GM12892 (cell line): ENCODE data around the gene KLHL26.

Source experiments
- DNase-seq: peaks from one replicate; pipeline ENCODE4 v3.0.0; 2011; ENCODE audit not compliant: insufficient read length
- FAIRE-seq: peaks from 2 replicates; lab custom pipeline; 2011; peaks lifted over from hg19 to GRCh38; lab: Jason Lieb, UNC
- POLR2A ChIP-seq: IDR thresholded peaks from 2 replicates; pipeline ENCODE4 v1.6.1; 2011; ENCODE audit warnings: low read depth, low read length, control low read depth
- POLR2AphosphoS5 ChIP-seq: IDR thresholded peaks from 2 replicates; pipeline ENCODE4 v1.6.1; 2011; ENCODE audit warnings: low read depth, low read length, control low read depth
- TAF1 ChIP-seq: IDR thresholded peaks from 2 replicates; pipeline ENCODE4 v1.6.1; 2011; ENCODE audit warnings: low read depth, mild to moderate bottlenecking, control low read depth, low read length, borderline replicate concordance

Gene KLHL26

GRCh38 chr19:18713550-18714117 is 76.8 kb downstream of the KLHL26 start:
- DNase-seq (no peak), FAIRE-seq (no peak)
- no peak for TF ChIP-seq POLR2A
- TF ChIP-seq TAF1, result no peak
- no peak for TF ChIP-seq POLR2AphosphoS5

- TF ChIP-seq POLR2AphosphoS5 (no peak), TAF1 (no peak), POLR2A (no peak)
- DNase-seq, result no peak
- no peak for FAIRE-seq
These were observed 78.6 kb downstream of the KLHL26 start for GRCh38 chr19:18715416-18715815.

- DNase-seq (no peak), FAIRE-seq (no peak)
- no peak for TF ChIP-seq POLR2AphosphoS5
These were observed 80.0 kb downstream of the KLHL26 start for GRCh38 chr19:18716857-18717256.

- FAIRE-seq, result no peak
- TF ChIP-seq POLR2A (no peak), POLR2AphosphoS5 (no peak), TAF1 (no peak)
- DNase-seq, result no peak
These were observed 80.8 kb downstream of the KLHL26 start for GRCh38 chr19:18717601-18718000.

GRCh38 chr19:18718015-18718526 is 81.2 kb downstream of the KLHL26 start:
- no peak for TF ChIP-seq POLR2A
- no peak for TF ChIP-seq TAF1
- TF ChIP-seq POLR2AphosphoS5, result no peak
- FAIRE-seq (no peak), DNase-seq (no peak)

- FAIRE-seq (no peak), DNase-seq (no peak)
- TF ChIP-seq POLR2AphosphoS5 (no peak), TAF1 (no peak), POLR2A (no peak)
These were observed 82.1 kb downstream of the KLHL26 start for GRCh38 chr19:18718846-18719458.

- FAIRE-seq (no peak), DNase-seq (no peak)
- TF ChIP-seq POLR2AphosphoS5, result no peak
These were observed 82.7 kb downstream of the KLHL26 start for GRCh38 chr19:18719541-18719940.
